NK-92 treated with Interleukin-12 subunit alpha and Interleukin-12 subunit beta, amount 100 ng/mL, for 24 hours (cell line): Measurements from ENCODE around the gene NR1D2.
"Not testable (repeated sequence)": the region's sequence is repeated elsewhere in the genome, so short reads cannot be mapped to it uniquely, and the experiment has no call there.

Experiments
- DNase-seq: peaks from one replicate; lab custom pipeline; 2025; lab: John Stamatoyannopoulos, UW

Gene NR1D2

DNA sequence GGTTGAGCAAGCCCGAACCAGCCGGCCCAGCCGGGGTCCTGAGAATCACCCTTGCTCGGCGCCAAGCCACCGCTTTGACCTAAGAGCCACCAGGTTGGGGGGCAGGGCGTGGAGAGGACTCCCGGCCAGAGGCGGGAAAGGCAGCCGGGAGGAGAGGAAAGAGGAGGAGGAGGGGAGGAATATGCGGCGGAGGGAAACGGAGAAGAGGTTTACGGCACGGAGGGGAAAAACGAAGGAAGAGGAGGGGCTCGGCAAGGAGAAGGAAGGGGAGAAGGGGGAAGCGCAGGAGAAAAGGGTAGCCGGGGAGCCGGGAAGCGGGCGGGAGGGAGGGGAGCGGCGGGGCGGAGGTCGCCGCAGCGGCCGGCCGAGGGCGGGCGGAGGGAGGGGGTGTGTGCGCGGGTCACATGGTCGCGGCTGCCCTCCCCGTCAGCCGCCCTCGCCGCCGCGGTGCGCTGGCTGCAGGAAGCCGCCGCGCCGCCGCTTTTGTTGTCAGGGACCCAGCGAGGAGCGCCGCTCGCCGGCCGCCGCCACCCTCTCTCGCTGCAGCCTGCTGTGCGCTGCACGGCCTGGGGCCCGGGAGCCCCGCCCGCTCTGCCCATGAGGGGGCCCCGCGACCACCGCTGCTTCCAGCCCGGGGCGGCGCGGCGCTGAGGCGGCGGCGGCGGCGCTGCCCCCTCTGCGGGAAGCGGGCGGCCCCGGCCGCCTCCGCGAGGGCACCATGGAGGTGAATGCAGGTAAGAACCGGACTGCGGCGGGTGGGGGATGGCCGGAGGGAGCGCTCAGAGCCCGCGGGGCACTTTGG is at the start of gene NR1D2:
TSS of gene NR1D2 (plus strand) at position 426 of the 802 bp plus-strand sequence. CDS start at position 719, 293 bp downstream.
- peak; percentile 60 for DNase-seq

DNA sequence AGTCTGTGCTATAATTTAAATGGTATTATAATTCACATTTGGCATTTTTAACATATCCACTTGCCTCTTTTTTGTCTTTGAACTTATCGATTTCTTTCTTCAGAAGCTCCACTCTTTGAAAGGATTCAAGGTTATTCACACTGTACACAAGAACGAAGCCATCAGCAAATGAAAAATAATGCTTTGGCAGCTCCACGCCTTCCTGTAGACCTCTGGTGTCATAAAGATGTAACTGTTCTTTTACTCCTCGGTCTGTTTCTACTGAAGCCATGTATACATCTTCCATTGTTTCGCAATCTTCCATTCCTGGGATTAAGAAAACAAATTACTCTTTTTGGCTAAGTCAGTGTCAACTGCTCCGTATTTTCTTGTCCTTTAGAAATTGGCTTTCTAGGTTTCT is 44.3 kb upstream of the NR1D2 start:
- DNase-seq = no peak

DNA sequence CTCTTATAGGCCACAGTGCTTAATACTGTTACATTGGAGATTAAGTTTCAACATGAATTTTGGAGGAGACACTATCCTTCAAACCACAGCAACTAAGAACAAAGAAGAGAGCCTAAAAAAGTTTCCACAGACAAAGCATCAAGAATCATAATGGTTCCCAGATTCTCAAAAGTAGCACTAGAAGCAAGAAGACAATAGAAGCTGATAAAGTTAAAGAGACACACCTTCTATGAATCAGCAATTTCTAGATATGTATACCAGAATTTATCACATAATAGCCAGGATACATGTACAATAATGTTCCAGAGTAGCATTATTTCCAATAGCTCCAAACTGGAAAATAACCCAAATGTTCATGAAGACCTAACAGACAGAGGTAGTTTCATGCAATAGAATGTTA is 40.5 kb upstream of the NR1D2 start:
- DNase-seq = no peak

DNA sequence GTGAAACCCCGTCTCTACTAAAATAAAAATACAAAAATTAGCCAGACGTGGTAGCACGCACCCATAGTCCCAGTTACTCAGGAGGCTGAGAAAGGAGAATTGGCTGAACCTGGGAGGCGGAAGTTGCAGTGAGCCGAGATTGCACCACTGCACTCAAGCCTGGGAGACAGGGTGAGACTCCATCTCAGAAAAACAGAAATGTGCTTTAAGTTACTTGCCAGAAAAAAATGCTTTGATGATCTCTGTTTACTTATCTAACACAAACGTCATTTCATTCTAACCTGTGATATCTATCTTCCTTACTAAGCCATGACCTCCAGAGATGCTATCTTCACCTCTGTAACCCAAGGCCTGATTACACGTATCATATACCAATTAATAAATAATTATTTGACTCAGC is 35.7 kb upstream of the NR1D2 start:
- no peak for DNase-seq

DNA sequence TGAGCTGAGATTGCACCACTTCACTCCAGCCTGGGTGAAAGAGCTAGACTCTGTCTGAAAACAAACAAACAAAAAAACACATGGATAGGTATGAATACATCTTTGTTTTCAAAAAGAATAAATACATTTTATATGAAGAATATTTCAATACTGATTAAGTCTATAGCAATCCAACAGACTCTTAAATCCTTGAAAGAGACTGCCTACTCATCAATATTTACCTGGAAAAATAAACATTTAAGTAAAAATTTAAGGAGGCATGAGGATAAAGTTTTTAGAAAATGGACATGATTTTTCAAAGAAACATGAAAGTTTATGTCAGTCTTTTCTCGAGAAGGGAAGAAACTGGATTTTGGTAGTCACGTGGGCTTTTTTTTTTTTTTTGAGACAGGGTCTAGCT is 33.7 kb upstream of the NR1D2 start:
- no peak for DNase-seq

DNA sequence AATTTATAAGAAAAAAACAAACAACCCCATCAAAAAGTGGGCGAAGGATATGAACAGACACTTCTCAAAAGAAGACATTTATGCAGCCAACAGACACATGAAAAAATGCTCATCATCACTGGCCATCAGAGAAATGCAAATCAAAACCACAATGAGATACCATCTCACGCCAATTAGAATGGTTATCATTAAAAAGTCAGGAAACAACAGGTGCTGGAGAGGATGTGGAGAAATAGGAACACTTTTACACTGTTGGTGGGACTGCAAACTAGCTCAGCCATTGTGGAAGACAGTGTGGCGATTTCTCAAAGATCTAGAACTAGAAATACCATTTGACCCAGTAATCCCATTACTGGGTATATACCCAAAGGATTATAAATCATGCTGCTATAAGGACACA is 32.8 kb upstream of the NR1D2 start:
- not testable (repeated sequence) for DNase-seq

DNA sequence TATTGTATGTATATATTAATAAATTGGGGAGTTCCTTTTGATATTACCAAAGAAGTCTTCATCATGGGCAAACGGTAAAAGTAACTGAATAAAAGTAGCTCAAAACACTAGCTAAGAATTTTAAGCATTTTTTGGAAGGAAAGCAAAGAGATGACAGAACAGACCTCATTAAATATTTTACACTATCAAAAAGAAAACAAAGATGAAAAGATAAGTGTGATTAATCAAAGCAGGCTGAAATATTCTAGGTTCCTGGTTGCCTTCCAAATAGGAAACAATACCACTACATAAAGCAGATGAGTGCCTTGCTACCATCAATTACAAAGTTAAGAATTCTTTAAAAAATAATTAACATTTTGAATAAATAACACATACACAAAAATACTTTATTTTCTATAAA is 31.9 kb upstream of the NR1D2 start:
- no peak for DNase-seq

DNA sequence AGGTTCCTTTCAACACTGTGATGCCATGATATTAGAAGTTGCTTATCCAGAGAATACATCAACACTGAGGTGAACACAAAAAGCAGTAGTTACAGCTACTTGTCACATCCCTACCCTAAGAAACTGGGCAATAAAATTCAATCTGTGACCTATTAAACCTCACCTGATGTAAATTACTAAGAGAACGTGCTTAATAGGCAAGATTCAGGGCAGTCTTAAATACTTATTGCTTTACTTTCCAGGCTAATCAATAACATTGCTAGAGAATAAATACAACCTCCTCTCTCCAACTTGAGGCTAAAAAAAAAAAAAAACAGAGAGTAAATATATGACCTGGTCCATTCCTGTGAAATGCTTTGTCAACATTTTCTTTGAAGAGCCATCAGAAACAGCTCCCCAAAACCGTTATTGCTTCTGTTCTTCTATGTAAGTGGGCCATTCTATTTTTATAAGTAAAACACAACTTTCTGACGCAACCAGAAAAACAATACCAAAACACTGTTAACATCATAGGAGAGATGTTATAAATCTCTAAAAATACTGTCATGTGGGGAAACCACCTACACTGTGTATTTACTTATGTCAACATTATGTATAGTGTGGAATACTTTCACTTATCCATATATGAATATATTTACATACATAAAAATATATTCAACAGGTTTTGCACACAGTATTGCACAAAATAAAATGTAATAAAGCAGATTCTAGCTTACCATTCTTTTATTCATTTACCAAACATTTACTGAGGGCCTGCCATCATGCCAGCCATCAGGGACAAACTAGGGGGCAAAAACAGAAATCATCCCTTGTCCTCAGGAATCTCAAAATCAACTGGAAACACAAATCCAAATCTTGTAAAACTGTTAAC is 31.0 kb upstream of the NR1D2 start:
- no peak for DNase-seq

DNA sequence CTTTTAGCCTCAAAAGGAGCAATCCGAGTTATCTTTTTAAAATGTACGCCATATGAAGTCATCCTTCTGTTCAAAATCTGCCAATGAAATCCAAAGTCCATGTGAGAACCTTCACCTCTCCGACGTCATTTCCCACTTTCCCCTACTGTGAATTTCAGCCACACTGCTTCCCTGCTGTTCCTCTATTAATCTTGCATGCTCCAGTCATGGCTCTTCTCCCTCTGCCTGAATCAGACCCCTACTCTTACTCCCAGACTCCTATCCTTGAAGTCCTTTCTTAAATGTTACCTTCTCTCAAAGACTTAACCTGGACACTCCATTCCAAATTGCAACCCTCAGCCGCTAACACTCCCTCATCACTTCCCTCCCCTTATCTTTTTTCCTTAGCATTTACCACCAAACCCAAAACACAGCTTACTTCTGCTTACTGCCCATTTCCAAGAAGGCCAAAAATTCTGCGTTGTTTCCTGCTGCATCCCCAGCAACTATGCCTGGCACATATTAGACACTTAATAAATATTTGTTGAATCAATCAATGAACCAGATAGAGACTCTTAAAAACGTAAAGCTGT is 29.5 kb upstream of the NR1D2 start:
- DNase-seq = no peak

DNA sequence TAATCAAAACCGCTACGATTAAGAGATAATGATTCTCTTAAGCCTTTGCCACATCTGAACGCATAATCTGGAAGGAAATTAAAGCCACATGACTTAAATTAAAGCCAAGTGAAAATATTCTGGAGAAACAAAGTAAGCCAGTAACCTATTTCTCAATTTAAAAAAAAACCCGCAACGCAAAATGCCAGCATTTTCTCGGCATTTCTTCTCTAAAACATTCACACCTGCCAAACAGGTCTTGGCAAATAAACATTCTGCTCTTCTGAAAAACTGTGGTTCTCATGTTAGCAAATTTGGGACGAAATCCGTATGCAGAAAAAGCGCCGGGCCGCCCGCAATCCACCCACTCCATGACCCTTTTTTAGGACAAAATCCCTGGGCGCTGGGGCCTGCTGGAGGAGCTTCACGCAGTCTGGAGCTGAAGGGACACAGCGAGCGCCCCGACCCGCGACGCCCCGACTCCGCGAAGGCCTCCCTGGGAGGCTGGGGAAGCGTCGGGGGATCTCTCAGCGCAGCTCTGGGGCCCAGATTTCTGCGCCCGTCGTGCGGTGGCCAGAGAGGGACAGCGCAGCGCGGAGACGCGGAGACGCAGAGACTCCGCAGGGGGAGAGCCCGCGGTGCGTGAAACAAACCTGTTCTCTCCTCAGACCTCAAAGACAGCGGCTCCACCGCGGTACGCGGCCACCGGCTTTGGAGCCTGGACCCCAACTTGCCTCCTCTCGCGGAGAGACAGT is 28.8 kb upstream of the NR1D2 start:
- peak; percentile 27 for DNase-seq

DNA sequence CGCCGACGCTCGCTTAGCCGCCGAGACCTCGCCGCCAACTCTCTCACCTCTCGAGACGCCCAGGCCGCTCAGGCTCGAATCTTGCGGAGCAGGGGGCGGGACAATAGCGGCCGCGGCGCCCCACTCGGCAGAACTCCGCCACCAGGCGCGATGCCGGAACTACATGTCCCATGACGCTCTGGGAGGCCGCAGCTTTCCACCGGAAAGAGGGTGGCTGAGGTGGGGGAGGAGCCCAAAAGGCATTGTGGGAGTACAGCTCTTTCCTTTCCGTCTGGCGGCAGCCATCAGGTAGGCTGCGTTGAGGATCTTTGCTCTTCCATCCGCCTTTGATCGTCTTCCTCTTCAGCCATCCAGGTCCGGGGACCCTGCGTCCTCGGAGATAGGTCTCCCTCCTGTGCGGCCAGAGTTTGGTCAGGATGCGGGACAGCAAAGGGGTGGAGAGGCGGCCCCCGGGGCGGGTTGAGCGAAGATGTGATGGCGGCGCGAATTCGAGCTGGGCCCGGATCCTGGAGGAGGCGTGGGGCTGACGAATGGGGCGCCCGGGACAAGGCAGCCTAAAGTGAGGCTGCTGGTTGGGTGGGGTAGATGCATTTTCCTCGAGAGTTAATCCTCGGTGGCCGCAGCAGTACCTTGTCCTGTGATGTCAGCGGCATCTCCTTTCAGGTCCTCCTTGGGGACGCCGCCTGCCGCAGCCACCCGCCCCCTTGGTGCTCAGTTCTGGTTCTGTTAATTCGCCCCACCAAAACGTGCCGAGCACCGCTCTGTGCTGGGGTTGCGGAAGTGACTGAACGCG is 28.0 kb upstream of the NR1D2 start, which contains the start of the genes NKIRAS1 and RPL15:
TSS of gene NKIRAS1 (minus strand) at position 105 of the 793 bp plus-strand sequence. CDS start 6,086 bp downstream, outside the sequence.
TSS of gene RPL15 (plus strand) at position 247 of the 793 bp plus-strand sequence. CDS start 728 bp downstream, outside the sequence.
- peak; percentile 89 for DNase-seq

DNA sequence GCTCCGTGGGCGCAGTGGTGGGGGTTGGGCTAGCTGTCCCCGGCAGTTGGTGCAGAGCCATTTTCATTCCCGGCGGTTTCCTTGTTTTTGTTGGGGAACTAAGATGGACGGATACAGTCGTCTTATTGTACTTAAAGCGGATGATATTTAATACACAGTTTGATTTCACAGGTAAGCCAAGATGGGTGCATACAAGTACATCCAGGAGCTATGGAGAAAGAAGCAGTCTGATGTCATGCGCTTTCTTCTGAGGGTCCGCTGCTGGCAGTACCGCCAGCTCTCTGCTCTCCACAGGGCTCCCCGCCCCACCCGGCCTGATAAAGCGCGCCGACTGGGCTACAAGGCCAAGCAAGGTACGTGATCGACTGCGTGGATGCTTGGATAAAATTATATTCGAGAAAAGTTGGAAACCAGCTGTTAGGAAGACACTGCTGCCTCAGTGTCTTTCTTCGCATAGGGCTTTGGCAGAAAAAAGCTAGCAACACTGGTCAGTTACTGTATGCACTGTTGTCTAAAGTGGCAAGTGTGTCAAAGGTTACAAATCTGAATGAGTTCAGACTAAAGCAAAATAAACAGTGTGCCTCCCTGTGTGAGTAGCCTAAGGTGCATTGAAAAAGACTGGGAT is 27.3 kb upstream of the NR1D2 start:
- not testable (repeated sequence) for DNase-seq

DNA sequence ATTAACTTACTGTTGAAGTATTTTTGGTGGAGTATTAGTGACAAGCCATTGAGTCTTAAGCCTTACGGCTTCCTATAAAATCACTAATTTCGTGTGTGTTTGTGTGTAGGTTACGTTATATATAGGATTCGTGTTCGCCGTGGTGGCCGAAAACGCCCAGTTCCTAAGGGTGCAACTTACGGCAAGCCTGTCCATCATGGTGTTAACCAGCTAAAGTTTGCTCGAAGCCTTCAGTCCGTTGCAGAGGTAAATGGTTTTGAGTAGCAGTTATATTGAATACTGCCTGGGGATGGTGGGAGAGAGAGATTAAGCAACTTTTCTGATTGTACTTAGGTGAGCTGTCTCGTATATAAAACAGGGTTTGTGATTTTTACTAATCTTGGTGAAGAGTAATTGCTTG is 26.8 kb upstream of the NR1D2 start:
- DNase-seq = not testable (repeated sequence)

DNA sequence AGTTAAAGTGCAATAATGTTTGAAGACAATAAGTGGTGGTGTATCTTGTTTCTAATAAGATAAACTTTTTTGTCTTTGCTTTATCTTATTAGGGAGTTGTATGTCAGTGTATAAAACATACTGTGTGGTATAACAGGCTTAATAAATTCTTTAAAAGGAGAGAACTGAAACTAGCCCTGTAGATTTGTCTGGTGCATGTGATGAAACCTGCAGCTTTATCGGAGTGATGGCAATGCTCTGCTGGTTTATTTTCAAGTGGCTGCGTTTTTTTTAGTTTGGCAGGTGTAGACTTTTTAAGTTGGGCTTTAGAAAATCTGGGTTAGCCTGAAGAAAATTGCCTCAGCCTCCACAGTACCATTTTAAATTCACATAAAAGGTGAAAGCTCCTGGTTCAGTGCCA is 25.5 kb upstream of the NR1D2 start:
- DNase-seq = no peak

DNA sequence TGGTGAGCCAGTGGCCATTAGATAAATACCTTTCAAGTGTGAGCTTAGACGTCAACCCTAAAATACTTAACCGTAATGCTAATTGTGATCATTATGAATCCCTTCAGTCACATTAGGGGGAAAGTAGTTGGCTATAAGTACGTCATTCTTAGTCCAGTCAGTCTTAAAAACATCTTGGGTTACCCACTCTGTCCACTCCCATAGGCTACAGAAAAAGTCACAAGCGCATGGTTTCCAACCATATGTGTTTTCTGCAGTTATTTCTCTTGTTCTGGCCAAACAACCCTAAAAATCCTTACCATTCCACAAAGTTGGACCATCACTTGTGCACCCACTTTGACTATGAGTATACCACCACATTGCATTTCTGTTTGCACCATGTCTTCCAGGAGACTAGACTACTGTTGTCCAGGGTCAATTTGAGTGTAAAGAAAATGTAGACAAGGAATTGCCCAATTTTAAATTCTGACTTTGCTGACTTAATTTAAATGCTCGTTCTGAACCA is 24.9 kb upstream of the NR1D2 start:
- no peak for DNase-seq

DNA sequence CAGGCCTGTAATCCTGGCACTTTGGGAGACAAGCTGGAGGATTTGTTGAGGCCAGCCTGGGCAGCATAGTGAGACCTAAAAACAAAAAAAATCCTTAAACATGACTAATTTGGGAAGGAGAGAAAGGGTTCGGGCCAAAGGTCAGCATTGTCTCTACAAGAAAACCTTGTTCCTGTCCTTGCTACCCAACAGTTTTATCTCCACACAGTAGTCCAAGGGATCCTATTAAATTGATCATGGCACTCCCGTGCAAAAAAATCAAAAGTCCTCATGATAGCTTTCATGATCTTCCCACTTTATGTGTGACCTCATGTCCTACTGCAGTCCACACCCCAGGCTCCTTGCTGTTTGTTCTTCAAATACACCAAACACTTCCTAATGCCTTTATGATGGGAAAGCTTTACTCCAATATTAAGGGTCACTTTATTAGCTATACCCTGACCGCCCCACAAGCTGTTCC is 24.0 kb upstream of the NR1D2 start:
- DNase-seq = no peak

DNA sequence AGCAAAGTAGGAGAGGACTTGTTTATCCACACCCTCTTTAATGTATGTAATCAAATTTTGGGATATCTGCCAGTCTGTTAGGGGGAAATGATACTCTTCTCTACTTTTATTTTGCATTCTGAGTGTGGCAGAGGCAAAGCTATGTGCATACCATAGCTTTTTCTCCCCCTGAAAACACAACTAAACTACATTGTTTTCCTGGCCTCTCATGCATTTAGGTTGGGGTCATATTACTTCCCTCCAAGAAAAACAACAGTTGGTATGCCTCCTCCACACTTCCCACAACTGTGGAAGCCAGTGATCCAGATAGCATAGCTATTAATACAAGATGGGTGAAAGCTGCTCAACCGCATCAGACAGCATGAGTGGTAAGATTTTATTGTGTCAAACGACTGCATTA is 21.3 kb upstream of the NR1D2 start:
- no peak for DNase-seq

DNA sequence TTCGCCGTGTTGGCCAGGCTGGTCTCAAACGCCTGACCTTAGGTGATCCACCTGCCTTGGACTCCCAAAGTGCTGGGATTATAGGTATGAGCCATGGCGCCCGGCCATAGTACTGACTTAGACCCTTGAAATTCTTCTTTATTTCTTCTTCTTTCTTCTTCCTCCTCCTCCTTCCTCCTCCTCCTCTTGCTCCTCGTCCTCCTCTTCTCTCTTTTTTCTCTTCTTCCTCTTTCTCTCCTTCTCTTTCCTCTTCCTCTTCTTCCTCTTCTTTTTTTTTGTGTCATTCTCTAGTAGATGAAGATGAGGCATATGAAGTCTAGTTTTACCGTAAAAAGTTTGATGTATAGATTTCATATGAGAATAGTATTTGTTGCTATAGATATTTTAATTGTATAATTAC is 18.8 kb upstream of the NR1D2 start:
- no peak for DNase-seq

DNA sequence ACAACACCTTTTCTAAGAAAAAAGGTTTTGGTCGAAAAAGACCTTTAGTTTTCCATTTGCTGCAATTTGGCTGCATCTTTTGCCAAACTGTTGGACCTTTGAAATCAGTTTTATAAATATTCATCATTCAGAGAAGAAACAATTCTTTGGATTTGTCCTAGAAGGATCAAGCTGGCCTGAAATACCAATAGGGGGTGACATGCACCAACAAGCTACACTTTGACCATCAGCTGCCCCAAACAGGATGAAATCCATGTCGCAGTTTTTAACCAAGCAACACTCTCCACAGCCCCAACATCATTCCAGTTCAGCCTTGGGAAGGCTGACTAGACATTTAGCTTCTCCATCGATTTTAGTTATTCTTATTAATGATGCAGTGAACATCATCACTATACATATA is 18.4 kb upstream of the NR1D2 start:
- DNase-seq = no peak

DNA sequence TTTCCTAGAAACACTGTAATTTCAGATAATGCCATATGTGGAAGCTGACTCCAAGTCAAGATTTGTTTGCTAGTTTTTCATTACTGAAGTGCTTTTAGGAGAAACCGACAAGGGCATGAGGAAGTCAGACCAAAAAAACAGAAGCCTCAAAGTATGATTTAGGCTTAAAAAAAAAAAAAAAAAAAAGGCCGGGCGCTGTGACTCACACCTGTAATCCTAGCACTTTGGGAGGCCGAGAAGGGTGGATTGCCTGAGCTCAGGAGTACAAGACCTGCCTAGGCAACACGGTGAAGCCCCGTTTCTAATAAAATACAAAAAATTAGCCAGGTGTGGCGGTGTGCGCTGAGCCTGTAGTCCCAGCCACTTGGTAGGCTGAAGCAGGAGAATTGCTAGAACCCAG is 16.6 kb upstream of the NR1D2 start:
- DNase-seq = no peak
